Articular chondrocyte of knee joint (primary cell): ENCODE measurements around the gene FKBP9. TPM values are rescaled to one million over a fixed set of nuclear protein-coding genes. Genes with fewer than 3 reads are reported as not detected.

Experiments
- small RNA-seq: library from RNA; depleted of rRNA; stranded (forward); fragments of <200 nt; gene quantifications from one replicate; pipeline ENCODE3, GENCODE V24; 2012
- total RNA-seq: library from RNA; depleted of rRNA; stranded (reverse); fragments of >200 nt; gene quantifications from 2 replicates; pipeline ENCODE4 v1.2.3, GENCODE V29; 2012

FKBP9 gene
- total RNA-seq, result 296 and 300 TPM in 2 replicates

GRCh38 chr7:32957326-32958045 is at the start of gene FKBP9:
FKBP9 (plus strand) TSS chr7:32957440; CDS start chr7:32957574, 134 bp downstream.

Small RNA genes within 50 kb of the gene (small RNA-seq; reads per million reads assigned to genes)
- gene AC083863.1, result not detected
- not detected for gene RN7SL505P
- not detected for gene RNU6-388P
- not detected for gene RPS29P14

Other genes starting within 250 kb of the FKBP9 start
- gene KBTBD2, start 65.7 kb upstream of the FKBP9 start, total RNA-seq, result 35.1 and 43.0 TPM in 2 replicates
- 27.7 and 30.1 TPM in 2 replicates for gene NT5C3A, start 105.3 kb downstream of the FKBP9 start, total RNA-seq
- 5.9 and 6.1 TPM in 2 replicates for gene RP9, start 152.0 kb downstream of the FKBP9 start, total RNA-seq
- gene BBS9, start 172.1 kb downstream of the FKBP9 start, total RNA-seq, result 25.3 and 31.7 TPM in 2 replicates